Measurements from ENCODE around the gene DCST2. TPM values are rescaled to one million over a fixed set of nuclear protein-coding genes. Genes with fewer than 3 reads are reported as not detected.

Gene DCST2
- total and polyA plus RNA-seq, 9 of the 15 experiments (the other 6 are each of a cell fraction or from before 2014, with no cell fraction given) = 0.09 to 0.49 (median 0.11) TPM; not detected in 3

GRCh38 chr1:155029513-155030242, 3.9 kb downstream of the DCST2 start:
- Histone ChIP-seq H2AFZ (ENCODE audit: low read depth, low read length) (no peak overlapping the region), H3K9me1 (ENCODE audit: control insufficient read depth, insufficient read depth, low read length) (no peaks in the 10 kb centered on the region), H3K9me3 (replicated peaks; ENCODE audit: control insufficient read depth, insufficient read depth, low read depth, low read length) (no peaks in the 10 kb centered on the region), H3K27me3 (ENCODE audit: control insufficient read depth in 2 of 2, insufficient read depth in 2 of 2, low read length in 2 of 2) (peaks cover 0 to 17% of the 10 kb centered on the region in 2 experiments; a peak in 2 of 5 replicates), H3K9ac (ENCODE audit: insufficient read depth in 1 of 2, low read depth in 2 of 2, low read length in 2 of 2) (peak overlapping the region in 1 of 2 experiments; percentile 40; a peak in 2 of 4 replicates), H3K27ac (ENCODE audit: extremely low read depth, low read depth, low read length) (no peak overlapping the region), H3K4me3 (no peak overlapping the region), H3K4me1 (replicated peaks in 1 of 2; ENCODE audit: control insufficient read depth in 2 of 2, insufficient read depth in 2 of 2, low read length in 2 of 2) (peaks cover 5 to 23% of the 10 kb centered on the region in 2 experiments; a peak in 3 of 5 replicates), H4K20me1 (replicated peaks; ENCODE audit: control insufficient read depth, insufficient read depth, low read length) (no peaks in the 10 kb centered on the region), H3K79me2 (ENCODE audit: control insufficient read depth, insufficient read depth, low read length) (no peaks in the 10 kb centered on the region), H3K36me3 (ENCODE audit: control insufficient read depth, insufficient read depth, low read length) (no peaks in the 10 kb centered on the region), H3K4me2 (ENCODE audit: insufficient read depth, low read length) (no peak overlapping the region)
- 53% methylated on average over 15 of the region's 16 CpGs for WGBS (ENCODE audit: insufficient coverage, low coverage, missing lambda C conversion rate)
- DNase-seq (ENCODE audit: extremely low read depth in 1 of 4, low spot score in 3 of 4) (no peak), ATAC-seq (peak; percentile 11; the same call in 2 of the 3 replicates), FAIRE-seq (no peak)
- BruUV-seq (replicated peaks) = no TSS peak
- ChIA-PET CTCF (ENCODE audit: low intra/inter-chr PET ratio) (no interaction called here), POLR2A (interaction anchor here (0.6 to 1.2 kb wide), 2 partner anchors 14 to 428 kb away, joined by 3 read pairs; no protein-coding TSS in a partner anchor)
- intact Hi-C loops (cut with micrococcal nuclease) (no loop called here), in situ Hi-C loops (cut with MboI) (no loop called here)
- TF ChIP-seq RBM15 (IDR thresholded peaks at IDR 0.05; ENCODE audit: insufficient read depth, low read length) (no peak), ZNF778 (CRISPR knock-in tag; IDR thresholded peaks at IDR 0.05) (no peak), NR1H2 (CRISPR knock-in tag; IDR thresholded peaks at IDR 0.05) (no peak), ZNF263 (CRISPR knock-in tag; IDR thresholded peaks at IDR 0.05; ENCODE audit: borderline replicate concordance) (peak; percentile 84), FOXK2 (conservative IDR thresholded peaks at IDR 0.05 in 1 of 2, IDR thresholded peaks at IDR 0.05 in 1 of 2; ENCODE audit: low read depth in 2 of 2) (no peak), ZNF518B (CRISPR knock-in tag; IDR thresholded peaks at IDR 0.05) (no peak), RBFOX2 (IDR thresholded peaks at IDR 0.05; ENCODE audit: low read depth, low read length) (no peak), THRAP3 (IDR thresholded peaks at IDR 0.05; ENCODE audit: borderline replicate concordance) (no peak), U2AF2 (optimal IDR thresholded peaks at IDR 0.05; ENCODE audit: low read depth, low read length) (no peak), BCL6 (CRISPR knock-in tag; IDR thresholded peaks at IDR 0.05) (no peak), RNF2 (IDR thresholded peaks at IDR 0.05) (no peak), TSC22D4 (tag; IDR thresholded peaks at IDR 0.05) (no peak), SREBF2 (CRISPR knock-in tag; IDR thresholded peaks at IDR 0.05) (no peak), PCBP2 (IDR thresholded peaks at IDR 0.05; ENCODE audit: low read depth, low read length, poor library complexity, severe bottlenecking) (no peak), ZNF134 (CRISPR knock-in tag; conservative IDR thresholded peaks at IDR 0.05) (no peak), MAX (CRISPR knock-in tag; IDR thresholded peaks at IDR 0.05) (0 out of 2 replicates have a peak, but pooled peaks have one; percentile 24), TRIM25 (IDR thresholded peaks at IDR 0.05; ENCODE audit: borderline replicate concordance) (no peak), ZBTB17 (CRISPR knock-in tag; IDR thresholded peaks at IDR 0.05) (no peak)

Data from K562 (cell line).